Left ventricle myocardium inferior (tissue), 1 donor: ENCODE data around the gene OR14K1. TPM values are rescaled to one million over a fixed set of nuclear protein-coding genes. Genes with fewer than 3 reads are reported as not detected.
"Not testable (repeated sequence)": the region's sequence is repeated elsewhere in the genome, so short reads cannot be mapped to it uniquely, and the experiment has no call there.

Experiments used
- DNase-seq: peaks from one replicate; pipeline ENCODE4 v3.0.0-alpha.2; 2020
- H3K27ac ChIP-seq: fragments of 200-600 bp; replicated peaks from 2 replicates; pipeline ENCODE4 v1.8.0; 2021
- H3K27me3 ChIP-seq: fragments of 200-600 bp; 2 replicates; pipeline ENCODE4 v1.8.0; 2021; ENCODE audit warnings: low read depth
- H3K36me3 ChIP-seq: fragments of 200-600 bp; 2 replicates; pipeline ENCODE4 v1.8.0; 2021
- H3K4me1 ChIP-seq: fragments of 200-600 bp; 2 replicates; pipeline ENCODE4 v1.8.0; 2021
- H3K4me3 ChIP-seq: fragments of 200-600 bp; 2 replicates; pipeline ENCODE4 v1.8.0; 2021; ENCODE audit warnings: mild to moderate bottlenecking, moderate library complexity
- H3K9me3 ChIP-seq: fragments of 200-600 bp; replicated peaks from 2 replicates; pipeline ENCODE4 v1.8.0; 2021
- intact Hi-C: fragments of 100-400 bp; cut with micrococcal nuclease; formaldehyde crosslinking; loops from one replicate; pipeline ENCODE4 v1.11.0; 2022
- long read RNA-seq: library from polyadenylated mRNA; unstranded; transcript quantifications from one replicate; pipeline ENCODE4 v2.0.0, GENCODE V29; 2021
- total RNA-seq: library from RNA; stranded (reverse); fragmentation: NEBNext Ultra II Directional; extraction: Animal tissue kit (Norgen Biotek cat#: 25700); gene quantifications from one replicate; pipeline ENCODE4 v1.2.1, GENCODE V29; 2021
- TF ChIP-seq, protein P1 (sequence below): fragments of 200-600 bp; IDR thresholded peaks from 2 replicates; pipeline ENCODE4 v1.8.0; 2021; ENCODE audit warnings: antibody characterized with exemption, mild to moderate bottlenecking, borderline replicate concordance
- donor health status: DM: no; HTN: yes; CAD: no; lungs with severe emphysema.

The OR14K1 gene, protein sequence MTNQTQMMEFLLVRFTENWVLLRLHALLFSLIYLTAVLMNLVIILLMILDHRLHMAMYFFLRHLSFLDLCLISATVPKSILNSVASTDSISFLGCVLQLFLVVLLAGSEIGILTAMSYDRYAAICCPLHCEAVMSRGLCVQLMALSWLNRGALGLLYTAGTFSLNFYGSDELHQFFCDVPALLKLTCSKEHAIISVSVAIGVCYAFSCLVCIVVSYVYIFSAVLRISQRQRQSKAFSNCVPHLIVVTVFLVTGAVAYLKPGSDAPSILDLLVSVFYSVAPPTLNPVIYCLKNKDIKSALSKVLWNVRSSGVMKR
- total RNA-seq, result not detected
- long read RNA-seq, result 0 reads

DNA sequence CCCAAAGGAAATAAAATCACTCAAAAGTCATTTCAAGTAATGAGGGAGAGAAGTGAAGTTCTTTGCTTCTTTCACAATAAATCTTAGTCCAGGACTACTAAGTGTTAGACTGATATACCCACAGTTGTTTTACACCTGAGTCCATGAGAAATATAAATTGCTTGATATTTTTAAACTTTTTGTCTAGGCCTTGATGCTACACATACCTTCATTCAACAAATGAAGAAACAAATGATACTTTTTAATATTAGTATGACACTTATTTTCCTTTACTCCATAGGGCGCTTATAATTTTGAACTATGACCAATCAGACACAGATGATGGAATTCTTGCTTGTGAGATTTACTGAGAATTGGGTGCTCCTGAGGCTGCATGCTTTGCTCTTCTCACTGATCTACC is at the start of gene OR14K1:
TSS of gene OR14K1 (plus strand) at position 301 of the 400 bp plus-strand sequence. CDS start at position 301, 0 bp downstream.
- TF ChIP-seq, protein P1, sequence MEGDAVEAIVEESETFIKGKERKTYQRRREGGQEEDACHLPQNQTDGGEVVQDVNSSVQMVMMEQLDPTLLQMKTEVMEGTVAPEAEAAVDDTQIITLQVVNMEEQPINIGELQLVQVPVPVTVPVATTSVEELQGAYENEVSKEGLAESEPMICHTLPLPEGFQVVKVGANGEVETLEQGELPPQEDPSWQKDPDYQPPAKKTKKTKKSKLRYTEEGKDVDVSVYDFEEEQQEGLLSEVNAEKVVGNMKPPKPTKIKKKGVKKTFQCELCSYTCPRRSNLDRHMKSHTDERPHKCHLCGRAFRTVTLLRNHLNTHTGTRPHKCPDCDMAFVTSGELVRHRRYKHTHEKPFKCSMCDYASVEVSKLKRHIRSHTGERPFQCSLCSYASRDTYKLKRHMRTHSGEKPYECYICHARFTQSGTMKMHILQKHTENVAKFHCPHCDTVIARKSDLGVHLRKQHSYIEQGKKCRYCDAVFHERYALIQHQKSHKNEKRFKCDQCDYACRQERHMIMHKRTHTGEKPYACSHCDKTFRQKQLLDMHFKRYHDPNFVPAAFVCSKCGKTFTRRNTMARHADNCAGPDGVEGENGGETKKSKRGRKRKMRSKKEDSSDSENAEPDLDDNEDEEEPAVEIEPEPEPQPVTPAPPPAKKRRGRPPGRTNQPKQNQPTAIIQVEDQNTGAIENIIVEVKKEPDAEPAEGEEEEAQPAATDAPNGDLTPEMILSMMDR, result no peak
- intact Hi-C loops, result no loop called here
- no peaks in the 10 kb centered on the region for H3K27me3 ChIP-seq

DNA sequence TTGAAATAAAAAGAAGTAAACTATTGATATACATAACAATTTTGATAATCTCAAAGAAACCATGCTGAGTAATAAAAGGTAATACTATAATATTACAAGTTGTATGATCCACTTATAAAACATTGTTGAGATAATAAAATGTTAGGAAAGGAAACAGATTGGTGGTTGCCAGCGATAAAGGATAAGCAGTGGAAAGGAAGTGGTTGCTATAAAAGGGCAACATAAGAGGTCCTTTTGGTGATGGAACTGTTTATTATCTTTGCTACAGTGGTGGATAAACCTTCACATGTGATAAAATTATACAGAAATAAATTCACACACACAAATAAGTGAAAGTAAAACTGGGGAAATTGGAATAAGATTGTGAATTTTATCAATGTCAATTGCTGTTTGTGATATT is 37.1 kb upstream of the OR14K1 start:
- no peak overlapping the region for H3K27ac ChIP-seq
- intact Hi-C loops, result no loop called here
- peaks cover 15% of the 10 kb centered on the region for H3K9me3 ChIP-seq
- no peak for DNase-seq
- H3K27me3 ChIP-seq, result no peaks in the 10 kb centered on the region
- H3K4me1 ChIP-seq, result no peaks in the 10 kb centered on the region
- TF ChIP-seq, protein P1, result no peak
- no peaks in the 10 kb centered on the region for H3K36me3 ChIP-seq
- H3K4me3 ChIP-seq, result no peak overlapping the region

More for the DNA sequence above, at the start of gene OR14K1:
- Histone ChIP-seq H3K4me1 (no peaks in the 10 kb centered on the region), H3K4me3 (no peak within 1 kb of the TSS), H3K36me3 (no peaks in the 10 kb centered on the region), H3K27ac (no peak within 1 kb of the TSS), H3K9me3 (peaks cover 4% of the 10 kb centered on the region)
- DNase-seq, result no peak

DNA sequence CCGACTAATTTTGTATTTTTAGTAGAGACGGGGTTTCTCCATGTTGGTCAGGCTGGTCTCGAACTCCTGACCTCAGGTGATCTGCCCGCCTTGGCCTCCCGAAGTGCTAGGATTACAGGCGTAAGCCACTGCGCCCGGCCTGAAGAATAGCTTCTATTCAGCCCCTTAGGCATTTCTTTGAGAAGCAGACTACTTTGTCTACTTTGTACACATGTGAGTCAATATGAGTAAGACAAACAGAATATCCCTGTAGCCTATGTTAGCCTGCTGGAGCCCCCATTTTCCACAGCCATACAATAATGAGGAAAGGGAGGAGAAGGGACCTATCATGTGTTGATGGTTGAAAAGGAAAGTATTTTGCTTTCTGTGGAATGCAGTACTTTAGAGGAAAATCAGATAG is 27.7 kb upstream of the OR14K1 start:
- H3K27ac ChIP-seq, H3K4me3 ChIP-seq, H3K9me3 ChIP-seq, DNase-seq, H3K27me3 ChIP-seq, intact Hi-C loops, H3K4me1 ChIP-seq, H3K36me3 ChIP-seq: not testable (repeated sequence)

DNA sequence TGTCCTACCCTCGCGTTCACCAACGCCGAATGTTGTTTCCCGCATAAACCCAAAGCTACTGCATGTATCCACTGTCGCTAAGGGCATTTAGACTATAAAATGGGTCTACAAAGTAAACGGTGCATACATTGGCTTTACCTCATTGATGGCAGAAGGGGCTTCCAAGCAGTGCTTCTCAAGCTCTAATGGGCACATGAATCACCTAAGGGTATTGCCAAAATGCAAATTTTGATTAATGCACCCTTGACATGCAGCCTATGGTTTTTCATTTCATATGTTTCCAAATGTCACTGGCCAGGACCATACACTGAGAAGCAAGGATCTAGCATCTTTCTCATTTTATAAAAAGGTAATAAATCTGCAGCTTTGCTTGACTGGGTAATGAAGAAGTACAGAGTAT is 24.7 kb upstream of the OR14K1 start:
- Histone ChIP-seq H3K27ac (no peak overlapping the region), H3K27me3 (no peaks in the 10 kb centered on the region), H3K36me3 (no peaks in the 10 kb centered on the region), H3K4me3 (no peak overlapping the region), H3K9me3 (peaks cover 2% of the 10 kb centered on the region), H3K4me1 (no peaks in the 10 kb centered on the region)
- intact Hi-C loops, result no loop called here
- TF ChIP-seq, protein P1, result no peak
- no peak for DNase-seq

DNA sequence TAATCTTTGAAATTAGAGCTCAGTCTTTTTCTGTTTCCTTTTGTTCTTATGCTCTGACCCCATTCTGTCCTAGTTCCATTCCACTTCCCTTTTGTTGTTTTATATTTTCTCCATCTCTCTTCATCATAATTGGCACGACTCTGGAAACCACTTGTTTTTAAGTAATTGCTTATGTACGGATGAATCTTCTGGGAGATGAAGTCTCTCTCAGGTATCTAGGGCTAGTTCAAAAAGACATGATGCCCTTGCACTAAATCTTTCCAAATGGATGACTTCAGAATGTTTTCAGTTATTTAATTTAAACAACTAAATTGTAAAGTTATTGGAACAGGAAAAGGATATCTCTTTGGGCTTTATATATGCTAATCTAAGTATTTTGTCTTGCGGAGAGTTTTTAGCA is 21.9 kb upstream of the OR14K1 start, which contains the start of gene OR6F1:
TSS of gene OR6F1 (minus strand) at position 101 of the 400 bp plus-strand sequence. CDS start 3,891 bp downstream, outside the sequence.
- TF ChIP-seq, protein P1, result no peak
- DNase-seq, result no peak
- H3K9me3 ChIP-seq, result peaks cover 16% of the 10 kb centered on the region
- no peaks in the 10 kb centered on the region for H3K27me3 ChIP-seq
- intact Hi-C loops, result no loop called here
- no peak within 1 kb of the TSS for H3K4me3 ChIP-seq
- H3K4me1 ChIP-seq, result no peaks in the 10 kb centered on the region
- no peak within 1 kb of the TSS for H3K27ac ChIP-seq
- no peaks in the 10 kb centered on the region for H3K36me3 ChIP-seq

DNA sequence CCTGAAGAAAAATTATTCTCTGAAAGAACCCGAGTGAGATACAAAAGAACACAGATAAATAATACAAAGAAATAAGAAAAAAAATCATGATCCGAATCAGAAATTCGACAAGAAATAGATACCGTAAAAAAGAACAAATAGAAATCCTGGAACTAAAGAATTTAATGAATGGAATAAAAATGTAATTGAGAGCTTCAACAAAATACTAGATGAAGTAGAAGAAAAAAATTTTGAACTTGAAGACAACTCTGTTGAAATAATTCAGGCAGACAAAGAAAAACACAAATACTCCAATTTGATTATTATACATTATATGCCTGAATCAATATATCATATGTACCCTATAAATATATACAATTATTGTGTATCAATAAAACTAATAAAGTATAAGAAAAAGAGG is 17.2 kb upstream of the OR14K1 start:
- no peak overlapping the region for H3K27ac ChIP-seq
- H3K36me3 ChIP-seq, result no peaks in the 10 kb centered on the region
- no peak overlapping the region for H3K4me3 ChIP-seq
- DNase-seq, result no peak
- peaks cover 34% of the 10 kb centered on the region for H3K9me3 ChIP-seq
- H3K27me3 ChIP-seq, result no peaks in the 10 kb centered on the region
- TF ChIP-seq, protein P1, result no peak
- H3K4me1 ChIP-seq, result no peaks in the 10 kb centered on the region
- intact Hi-C loops, result no loop called here
